Lower lobe of right lung (tissue), 2 donors: ENCODE measurements around the gene ZCCHC12. TPM values are rescaled to one million over a fixed set of nuclear protein-coding genes. Genes with fewer than 3 reads are reported as not detected.
A peak's percentile ranks its signal among the peaks of the same experiment; 100 is the strongest.

ENCODE experiments used
- ATAC-seq, 2 donors: fragments of 200-7000 bp; cut with Tn5 transposase; one replicate each; pipeline ENCODE4 v1.9.1; 2020 to 2022; ENCODE audit warnings: mild to moderate bottlenecking in 2 of 2, moderate library complexity in 2 of 2
- DNase-seq: peaks from one replicate; pipeline ENCODE4 v3.0.0-alpha.2; 2020
- H3K27ac ChIP-seq: fragments of 200-600 bp; one replicate; pipeline ENCODE4 v1.8.0; 2022
- H3K27me3 ChIP-seq: fragments of 200-600 bp; one replicate; pipeline ENCODE4 v1.8.0; 2022; ENCODE audit warnings: low read depth
- H3K36me3 ChIP-seq: fragments of 200-600 bp; one replicate; pipeline ENCODE4 v1.8.0; 2022; ENCODE audit warnings: mild to moderate bottlenecking
- H3K4me1 ChIP-seq: fragments of 200-600 bp; one replicate; pipeline ENCODE4 v1.8.0; 2022
- H3K4me3 ChIP-seq: fragments of 200-600 bp; one replicate; pipeline ENCODE4 v1.8.0; 2022; ENCODE audit warnings: mild to moderate bottlenecking
- H3K9me3 ChIP-seq: fragments of 200-600 bp; one replicate; pipeline ENCODE4 v1.8.0; 2022
- CTCF ChIP-seq: fragments of 200-600 bp; IDR thresholded peaks from one replicate; pipeline ENCODE4 v1.8.0; 2022; ENCODE audit warnings: antibody characterized with exemption, mild to moderate bottlenecking
- intact Hi-C: fragments of 100-400 bp; cut with DNase I; formaldehyde crosslinking; loops from one replicate; pipeline ENCODE4 v1.11.0; 2022
- total RNA-seq: library from RNA; stranded (reverse); fragmentation: NEBNext Ultra II Directional; extraction: Animal tissue kit (Norgen Biotek cat#: 25700); gene quantifications from one replicate; pipeline ENCODE4 v1.2.1, GENCODE V29; 2021
- donor health status: DM: no; HTN: yes; CAD: no; lungs with severe emphysema.

Gene ZCCHC12
- total RNA-seq, 1 donor from 2014 or later: not detected

DNA sequence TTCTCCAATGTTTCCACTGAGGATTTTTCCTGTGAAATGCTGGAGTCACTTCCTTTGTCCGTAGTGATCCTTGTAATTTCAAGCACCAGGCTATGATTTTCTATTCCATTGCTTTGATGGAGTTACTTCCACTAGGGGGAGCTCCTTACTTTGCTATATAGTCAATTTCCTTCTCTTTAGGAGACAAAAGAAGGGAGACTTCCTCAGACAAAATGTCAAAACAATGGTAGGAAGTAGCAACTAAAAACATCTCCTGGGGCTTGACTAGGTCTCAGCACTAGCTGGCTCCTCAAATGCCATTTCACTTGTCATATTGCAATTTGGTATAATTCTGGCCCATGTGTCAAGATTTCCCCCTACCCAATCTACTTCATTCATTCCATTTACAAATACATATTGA, 24.1 kb downstream of the ZCCHC12 start:
- Histone ChIP-seq H3K4me1 (no peaks in the 10 kb centered on the region), H3K27me3 (no peaks in the 10 kb centered on the region), H3K27ac (no peak overlapping the region), H3K9me3 (no peaks in the 10 kb centered on the region), H3K36me3 (no peaks in the 10 kb centered on the region), H3K4me3 (no peak overlapping the region)
- ATAC-seq (peak; percentile 46 to 74), DNase-seq (no peak)
- peak; percentile 58 for TF ChIP-seq CTCF
- intact Hi-C loops: loop anchor here (5.0 to 10.0 kb wide), 2 partner anchors 165 to 217 kb away; no protein-coding TSS in a partner anchor

DNA sequence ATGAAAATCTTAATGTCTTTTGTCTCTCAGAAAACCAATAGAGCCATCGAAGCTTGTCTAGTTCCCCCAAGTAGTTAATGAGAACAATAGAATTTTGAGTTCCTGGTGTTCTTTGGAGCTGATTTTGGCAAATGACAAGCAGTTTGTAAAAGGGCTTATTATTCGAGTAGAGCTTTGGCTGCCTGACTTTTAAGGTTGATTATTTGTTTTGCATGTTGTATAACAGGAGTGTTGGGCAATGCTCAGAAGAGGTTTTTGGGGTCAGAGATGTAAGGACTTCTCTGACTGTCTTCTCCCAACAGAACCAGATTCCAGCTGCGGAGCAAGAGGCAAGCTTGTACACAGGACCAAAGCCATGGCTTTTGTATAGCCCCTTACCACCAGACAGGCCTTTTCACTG, 30.0 kb downstream of the ZCCHC12 start:
- Histone ChIP-seq H3K27ac (no peak overlapping the region), H3K27me3 (no peaks in the 10 kb centered on the region), H3K4me1 (no peaks in the 10 kb centered on the region), H3K36me3 (no peaks in the 10 kb centered on the region), H3K4me3 (no peak overlapping the region), H3K9me3 (no peaks in the 10 kb centered on the region)
- no peak for TF ChIP-seq CTCF
- no peak for DNase-seq
- intact Hi-C loops: no loop called here
- ATAC-seq: peak in 1 of 2 donors; percentile 46

- intact Hi-C loops: no loop called here
Measured at GRCh38 chrX:118855681-118856310, 32.2 kb downstream of the ZCCHC12 start.

DNA sequence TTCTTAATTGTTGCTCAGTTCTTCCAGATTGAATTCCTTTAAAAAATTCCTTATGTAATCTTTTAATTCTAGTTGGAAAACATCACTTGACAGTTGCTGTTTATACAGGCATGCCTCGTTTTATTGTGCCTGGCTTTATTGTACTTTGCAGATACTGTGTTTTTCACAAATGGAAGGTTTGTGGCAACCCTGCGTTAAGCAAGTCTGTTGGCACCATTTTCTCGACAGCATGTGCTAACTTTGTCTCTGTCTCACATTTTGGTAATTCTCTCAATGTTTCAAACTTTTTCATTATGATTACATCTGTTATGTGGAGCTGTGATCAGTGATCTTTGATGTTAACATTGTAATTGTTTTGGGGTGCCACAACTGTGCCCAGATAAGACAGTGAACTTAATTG, 33.4 kb downstream of the ZCCHC12 start:
- Histone ChIP-seq H3K27me3 (no peaks in the 10 kb centered on the region), H3K36me3 (no peaks in the 10 kb centered on the region), H3K4me1 (no peaks in the 10 kb centered on the region), H3K27ac (no peak overlapping the region), H3K9me3 (no peaks in the 10 kb centered on the region), H3K4me3 (no peak overlapping the region)
- intact Hi-C loops: no loop called here
- TF ChIP-seq CTCF: no peak
- ATAC-seq (no peak), DNase-seq (no peak)

More at GRCh38 chrX:118855681-118856310, 32.2 kb downstream of the ZCCHC12 start:
- Histone ChIP-seq H3K9me3 (no peaks in the 10 kb centered on the region), H3K4me3 (no peak overlapping the region), H3K36me3 (no peaks in the 10 kb centered on the region), H3K27ac (no peak overlapping the region), H3K27me3 (no peaks in the 10 kb centered on the region), H3K4me1 (no peaks in the 10 kb centered on the region)
- ATAC-seq: peak in 1 of 2 donors; percentile 41
- TF ChIP-seq CTCF: no peak
- DNase-seq: no peak

DNA sequence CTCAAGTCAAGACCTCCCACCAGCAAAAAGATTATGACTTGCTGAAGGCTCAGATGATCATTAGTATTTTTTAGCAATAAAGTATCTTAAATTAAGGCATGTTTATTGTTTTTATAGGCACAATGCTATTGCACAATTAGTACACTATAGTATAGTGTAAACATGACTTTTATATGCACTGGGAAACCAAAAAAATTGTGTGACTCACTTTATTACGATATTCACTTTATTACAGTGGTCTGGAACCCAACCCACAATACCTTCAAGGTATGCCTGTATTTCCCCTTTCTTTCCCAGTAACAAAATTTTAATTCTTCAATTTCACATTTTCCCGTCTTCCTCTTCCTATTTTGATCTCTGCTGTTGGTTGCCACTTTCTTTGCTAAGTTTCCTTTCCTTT, 37.7 kb downstream of the ZCCHC12 start:
- no peak for DNase-seq
- no peak overlapping the region for H3K27ac ChIP-seq

More for the DNA sequence above, 37.7 kb downstream of the ZCCHC12 start:
- no peak overlapping the region for H3K4me3 ChIP-seq
- no peaks in the 10 kb centered on the region for H3K9me3 ChIP-seq
- no peak for TF ChIP-seq CTCF
- no peak for ATAC-seq
- intact Hi-C loops: no loop called here
- no peaks in the 10 kb centered on the region for H3K27me3 ChIP-seq
- H3K4me1 ChIP-seq: no peaks in the 10 kb centered on the region
- no peaks in the 10 kb centered on the region for H3K36me3 ChIP-seq
